HG03520 (cell line): ENCODE measurements around the gene ZSCAN31.
"Not testable (repeated sequence)": the region's sequence is repeated elsewhere in the genome, so short reads cannot be mapped to it uniquely, and the experiment has no call there.

Experiments used
- ATAC-seq: cut with Tn5 transposase; IDR thresholded peaks from one replicate; pipeline ENCODE4 v1.9.1; 2021; ENCODE audit warnings: mild to moderate bottlenecking, moderate library complexity; ENCODE audit not compliant: unreplicated experiment

ZSCAN31 gene

DNA sequence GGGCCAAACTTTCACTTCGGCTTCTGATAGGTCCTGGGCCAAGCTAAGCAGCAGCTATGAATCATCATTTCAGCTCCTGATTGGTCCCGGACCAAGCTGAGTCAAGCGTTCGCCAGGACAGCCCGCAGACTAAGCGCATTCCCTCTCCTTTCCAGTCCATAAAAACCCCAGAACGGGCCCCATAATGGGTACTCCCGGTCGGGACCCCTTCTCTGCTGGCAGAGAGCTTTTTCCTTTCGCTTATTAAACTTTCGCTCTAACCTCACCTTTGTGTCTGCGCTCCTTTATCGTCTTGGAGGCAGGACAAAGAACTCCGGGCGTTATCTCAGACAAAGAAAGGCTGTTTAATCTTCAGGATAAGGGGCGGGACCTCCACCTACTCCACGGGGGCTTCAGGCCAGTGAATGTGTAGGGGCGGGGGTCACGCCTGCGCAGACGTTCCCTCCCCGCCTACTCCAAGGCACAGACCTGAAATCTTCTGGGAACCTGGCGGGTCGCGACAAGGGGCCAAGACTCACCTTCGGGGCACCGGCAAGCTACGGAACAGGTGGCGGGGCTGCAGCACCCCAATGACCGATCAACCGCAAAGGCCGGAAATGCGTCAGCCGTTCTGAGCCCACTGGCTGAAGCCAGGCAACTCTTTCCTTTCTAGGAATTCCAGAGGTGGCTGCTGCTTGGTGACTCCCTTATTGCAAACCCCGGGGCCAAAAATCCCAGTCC, at the start of gene ZSCAN31:
ZSCAN31 (minus strand) TSS at position 585 of the 720 bp plus-strand sequence. CDS start 6,465 bp downstream, outside the sequence.
- ATAC-seq, result peak; percentile 81

DNA sequence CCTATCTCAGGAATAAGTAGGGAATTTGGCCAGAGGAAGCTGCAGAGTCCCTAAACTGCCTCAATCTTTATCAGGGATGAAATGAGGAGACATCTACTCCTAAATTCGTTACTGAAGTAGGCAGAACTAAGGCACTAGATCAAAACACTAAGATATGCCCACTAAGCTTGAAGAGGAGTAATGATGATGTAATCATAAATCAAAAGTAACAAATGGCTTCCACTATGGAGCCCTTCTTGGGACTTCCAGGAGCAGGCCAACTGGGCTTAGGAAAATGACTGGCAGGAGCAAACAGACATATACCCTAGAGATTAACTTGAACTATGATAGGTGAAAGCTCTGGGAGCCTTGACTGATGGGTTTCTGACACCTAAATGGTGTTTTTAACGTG, 48.2 kb upstream of the ZSCAN31 start:
- ATAC-seq, result no peak

DNA sequence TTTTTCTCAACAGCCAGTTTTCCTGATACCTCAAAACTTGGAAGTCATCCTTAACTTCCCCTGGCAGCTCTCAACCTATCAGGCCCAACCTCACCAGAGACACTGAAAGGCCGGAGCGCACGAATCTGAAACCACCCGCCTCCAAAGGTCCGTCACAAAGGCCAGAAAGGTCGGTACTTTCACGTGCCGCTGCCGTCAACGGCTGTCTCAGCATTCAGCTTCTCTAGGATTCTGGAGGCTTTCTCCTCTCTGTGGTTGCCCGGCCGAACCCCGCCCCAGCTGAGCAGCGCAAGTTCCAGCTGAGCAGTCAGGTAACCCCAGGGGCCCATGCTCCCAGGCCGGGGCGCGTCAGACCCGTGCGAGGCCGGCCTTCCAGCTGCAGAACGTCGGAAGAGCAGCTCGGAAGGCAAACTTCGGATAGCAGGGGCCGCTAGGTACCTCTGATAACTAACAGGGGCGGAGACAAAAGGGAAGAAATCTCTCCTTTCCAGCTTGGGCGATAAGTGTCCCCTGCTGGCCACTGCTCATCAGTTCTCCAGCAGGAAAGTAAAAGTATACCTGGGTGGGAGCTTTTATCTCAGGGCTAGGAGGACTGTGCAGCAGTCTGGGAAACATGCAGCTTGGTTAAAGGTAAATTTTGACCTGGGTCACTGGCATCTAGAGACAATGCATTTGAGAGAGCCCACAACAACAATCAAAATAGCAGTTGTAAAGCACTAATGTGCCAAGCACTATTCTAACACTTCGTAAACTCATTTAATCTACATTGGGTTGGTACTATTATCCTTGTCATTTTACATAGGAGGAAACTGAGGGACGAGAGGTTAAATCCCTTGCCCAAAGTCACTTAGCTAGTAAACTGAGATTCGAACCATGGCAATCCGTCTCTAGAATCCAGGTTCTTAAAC, 47.5 kb upstream of the ZSCAN31 start:
- ATAC-seq, result peak; percentile 86

DNA sequence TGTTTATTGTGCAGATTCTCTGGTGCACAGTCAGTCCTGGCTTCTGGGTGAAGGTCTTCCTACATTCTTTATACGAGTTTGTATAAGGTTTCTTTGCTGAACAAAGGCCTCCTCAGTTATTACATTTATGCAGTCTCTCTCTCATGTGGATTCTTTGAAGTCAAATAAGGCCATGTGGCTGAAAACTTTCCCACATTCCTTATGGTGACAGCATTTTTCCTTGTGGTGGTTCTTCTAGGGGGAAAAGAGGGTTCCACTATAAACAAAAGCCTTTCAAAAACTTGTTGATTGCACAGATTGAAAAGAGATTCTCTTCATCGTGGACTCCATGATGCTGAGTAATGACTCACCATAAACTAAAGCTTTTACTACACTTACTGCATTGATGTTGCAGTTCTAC, 44.4 kb upstream of the ZSCAN31 start:
- ATAC-seq, result no peak

DNA sequence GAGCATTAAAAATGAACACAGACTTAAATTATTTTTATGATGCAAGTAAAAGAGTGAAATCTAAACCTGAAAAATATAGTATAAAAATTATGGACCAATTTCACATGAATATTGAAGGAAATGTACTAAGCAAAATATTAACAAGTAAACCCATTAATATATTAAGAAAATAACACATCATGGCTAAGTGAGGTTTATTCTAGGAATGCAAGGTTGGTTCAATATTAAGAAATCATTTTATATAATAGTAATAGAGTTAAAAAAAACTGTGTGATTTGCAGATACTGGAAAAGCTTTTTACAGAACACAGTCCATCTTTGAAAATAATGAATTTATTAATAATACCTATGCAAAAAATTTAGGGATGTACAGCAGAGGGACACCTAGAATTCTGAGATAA, 42.7 kb upstream of the ZSCAN31 start:
- ATAC-seq, result no peak

DNA sequence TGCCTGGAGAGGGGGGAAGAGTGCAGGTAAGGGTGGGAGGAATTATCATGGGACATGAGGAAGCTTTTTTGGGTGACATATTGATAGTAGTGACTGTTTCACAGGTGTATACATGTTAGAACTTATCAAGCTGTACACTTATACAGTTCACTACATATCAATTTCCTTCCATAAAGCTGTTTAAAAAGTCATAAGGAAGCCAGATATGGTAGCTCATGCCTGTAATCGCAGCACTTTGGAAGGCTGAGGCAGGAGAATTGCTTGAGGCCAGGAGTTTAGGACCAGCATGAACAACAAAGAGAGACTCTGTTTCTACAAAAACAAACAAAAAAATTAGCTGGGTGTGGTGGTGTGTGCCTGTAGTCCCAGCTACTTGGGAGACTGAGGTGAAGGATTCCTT, 41.9 kb upstream of the ZSCAN31 start:
- no peak for ATAC-seq

DNA sequence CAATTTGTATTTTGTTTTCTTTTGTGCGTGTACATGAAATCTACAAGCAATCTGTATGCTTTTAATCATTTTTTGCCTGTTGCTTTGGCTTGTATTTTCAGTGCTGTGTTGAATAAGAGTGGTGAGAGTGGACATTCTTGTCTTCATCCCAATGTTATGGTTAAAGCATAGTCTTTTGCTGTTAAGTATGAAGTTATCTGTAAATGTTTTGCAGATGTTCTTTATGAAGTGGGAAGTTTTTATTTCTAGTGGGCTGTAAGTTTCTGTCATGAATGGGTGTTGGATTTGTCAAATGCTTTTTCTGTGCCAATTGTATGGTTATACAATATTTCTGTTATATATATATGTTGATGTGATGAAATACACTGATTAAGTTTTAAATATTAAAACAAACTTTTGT, 38.0 kb upstream of the ZSCAN31 start:
- no peak for ATAC-seq

DNA sequence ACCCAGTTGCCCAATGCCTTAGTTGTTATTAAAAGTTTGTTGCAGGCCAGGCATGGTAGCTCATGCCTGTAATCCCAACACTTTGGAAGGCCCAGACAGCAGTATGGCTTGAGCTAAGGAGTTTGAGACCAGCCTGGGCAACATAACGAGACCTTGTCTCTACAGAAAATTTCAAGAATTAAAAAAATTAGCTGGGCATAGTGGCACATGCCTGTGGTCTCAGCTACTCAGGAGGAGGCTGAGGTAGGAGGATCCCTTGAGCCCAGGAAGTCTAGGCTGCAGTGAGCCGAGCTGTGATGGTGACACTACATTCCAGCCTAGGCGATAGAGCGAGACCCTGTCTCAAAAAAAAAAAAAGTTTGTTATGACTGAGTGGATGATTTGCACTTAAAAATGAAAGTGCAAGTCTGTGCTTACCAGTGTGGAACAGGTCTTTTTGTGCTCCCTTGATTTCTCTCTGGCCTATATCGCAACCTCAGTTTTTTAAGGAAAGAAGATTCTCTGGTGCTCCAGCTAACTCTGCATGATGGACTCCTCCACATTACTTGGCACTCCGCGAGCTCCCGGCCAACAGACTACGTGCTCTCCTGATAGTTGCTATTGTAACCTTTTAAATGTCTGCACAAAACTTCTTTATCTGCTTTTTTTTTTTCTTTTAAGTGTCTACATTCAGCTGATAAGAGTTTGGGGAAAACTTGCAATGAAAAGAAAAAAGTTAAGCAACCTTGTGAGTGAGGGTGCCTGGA, 35.9 kb upstream of the ZSCAN31 start:
- ATAC-seq, result peak; percentile 53

DNA sequence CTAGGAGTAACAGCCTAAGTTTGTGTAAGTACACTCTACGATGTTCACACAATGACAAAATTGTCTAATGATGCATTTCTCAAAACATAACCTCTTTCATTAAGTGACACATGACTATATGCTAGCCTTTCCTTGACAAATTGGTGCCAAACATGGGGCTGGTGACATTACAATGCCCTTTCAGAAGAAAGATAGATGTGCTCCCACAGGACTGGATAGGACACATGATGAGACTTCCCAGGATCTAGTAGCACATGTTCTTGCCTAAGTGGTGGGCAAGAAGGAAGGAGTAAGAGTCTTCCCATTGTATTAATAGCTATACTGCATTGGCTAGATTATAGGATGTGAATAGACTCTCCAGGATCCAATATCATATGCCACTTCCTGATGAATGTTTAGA, 35.3 kb upstream of the ZSCAN31 start:
- ATAC-seq, result no peak

DNA sequence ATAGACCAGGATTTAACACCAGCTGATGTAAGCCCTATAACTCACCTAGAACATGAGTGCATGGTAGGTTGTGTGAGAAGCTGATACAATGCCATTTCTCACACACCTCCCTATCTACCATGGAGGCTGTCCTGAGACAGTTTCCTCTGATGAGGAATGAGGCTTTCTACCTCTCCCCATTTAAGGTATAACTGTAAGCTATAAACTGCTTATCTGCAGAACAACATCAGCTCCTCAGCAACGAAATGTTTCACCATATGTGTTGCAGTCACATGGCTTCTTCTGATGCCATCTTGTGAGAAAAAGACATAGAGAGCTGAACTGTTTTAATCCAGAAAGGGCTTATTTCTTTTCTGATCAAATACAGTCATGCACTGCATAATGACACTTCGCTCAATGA, 34.5 kb upstream of the ZSCAN31 start:
- ATAC-seq, result no peak

DNA sequence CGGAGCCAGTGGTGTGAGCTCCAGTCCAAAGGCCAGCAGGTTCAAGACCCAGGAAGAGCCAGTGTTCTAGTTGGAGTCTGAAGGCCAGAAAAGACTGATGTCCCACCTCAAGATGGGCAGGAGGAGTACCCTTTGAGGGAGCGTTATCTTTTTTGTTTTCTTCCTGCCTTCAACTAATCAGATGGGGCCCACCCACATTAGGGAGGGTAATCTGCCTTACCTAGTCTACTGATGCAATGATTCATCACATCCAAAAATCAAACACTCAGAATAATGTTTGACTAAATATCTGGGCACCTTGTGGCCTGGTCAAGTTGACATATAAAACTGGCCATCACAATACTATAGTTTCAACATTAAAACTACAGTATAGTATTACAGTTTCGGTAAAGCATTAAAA, 33.5 kb upstream of the ZSCAN31 start:
- ATAC-seq, result no peak

DNA sequence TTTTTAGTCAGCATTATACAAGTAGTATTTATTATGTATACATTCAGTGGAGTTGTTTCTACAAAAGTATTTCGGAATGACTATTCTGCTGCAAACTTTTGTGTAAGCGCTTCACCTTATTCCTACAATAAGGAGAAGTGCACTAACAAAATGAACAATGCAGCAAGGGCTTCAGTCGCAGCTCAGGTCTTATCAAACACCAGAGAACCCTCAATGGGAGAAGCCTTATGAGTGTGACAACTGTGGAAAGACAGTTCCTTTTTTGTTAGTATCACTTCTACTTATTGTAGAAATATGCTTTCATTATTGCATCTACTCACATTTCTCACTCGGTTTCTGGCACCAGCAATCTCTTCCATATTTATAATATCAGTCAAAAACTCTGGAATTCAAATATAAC, 32.6 kb upstream of the ZSCAN31 start:
- ATAC-seq, result peak; percentile 72

DNA sequence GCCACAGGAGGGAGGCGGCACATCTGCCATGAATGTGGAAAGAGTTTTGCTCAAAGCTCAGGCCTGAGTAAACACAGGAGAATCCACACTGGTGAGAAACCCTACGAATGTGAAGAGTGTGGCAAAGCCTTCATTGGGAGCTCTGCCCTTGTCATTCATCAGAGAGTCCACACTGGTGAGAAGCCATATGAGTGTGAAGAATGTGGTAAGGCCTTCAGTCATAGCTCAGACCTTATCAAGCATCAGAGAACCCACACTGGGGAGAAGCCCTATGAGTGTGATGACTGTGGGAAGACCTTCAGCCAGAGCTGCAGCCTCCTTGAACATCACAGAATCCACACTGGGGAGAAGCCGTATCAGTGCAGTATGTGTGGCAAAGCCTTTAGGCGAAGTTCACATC, 29.6 kb upstream of the ZSCAN31 start:
- ATAC-seq, result not testable (repeated sequence)

DNA sequence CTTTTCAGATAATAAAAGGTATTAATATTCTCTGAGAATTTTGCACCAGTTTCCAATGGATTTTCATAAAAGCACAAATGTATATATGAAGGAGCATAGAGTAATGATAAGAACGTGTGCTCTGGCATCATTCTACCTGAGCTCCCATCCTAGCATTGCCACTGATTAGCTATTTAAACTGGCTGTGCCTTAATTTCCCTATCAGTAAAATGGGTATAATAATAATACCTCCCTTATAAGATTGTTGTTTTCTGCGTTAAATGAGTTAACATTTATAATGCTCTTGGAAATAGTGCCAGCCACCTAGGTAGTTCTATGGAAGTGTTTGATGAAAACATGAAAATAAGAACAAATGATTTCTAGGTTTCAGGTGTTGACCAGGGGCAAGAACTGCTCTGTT, 25.0 kb upstream of the ZSCAN31 start:
- no peak for ATAC-seq

DNA sequence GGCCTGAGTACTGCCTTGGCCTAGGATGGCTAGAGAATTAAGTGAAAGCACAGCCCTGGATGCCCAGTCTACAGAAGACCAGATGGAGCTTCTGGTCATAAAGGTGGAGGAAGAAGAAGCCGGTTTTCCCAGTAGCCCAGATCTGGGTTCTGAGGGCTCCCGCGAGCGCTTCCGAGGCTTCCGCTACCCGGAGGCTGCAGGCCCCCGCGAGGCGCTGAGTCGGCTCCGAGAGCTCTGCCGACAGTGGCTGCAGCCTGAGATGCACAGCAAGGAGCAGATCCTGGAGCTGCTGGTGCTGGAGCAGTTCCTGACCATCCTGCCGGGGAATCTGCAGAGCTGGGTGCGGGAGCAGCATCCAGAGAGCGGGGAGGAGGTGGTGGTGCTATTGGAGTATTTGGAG, 23.6 kb upstream of the ZSCAN31 start:
- not testable (repeated sequence) for ATAC-seq

DNA sequence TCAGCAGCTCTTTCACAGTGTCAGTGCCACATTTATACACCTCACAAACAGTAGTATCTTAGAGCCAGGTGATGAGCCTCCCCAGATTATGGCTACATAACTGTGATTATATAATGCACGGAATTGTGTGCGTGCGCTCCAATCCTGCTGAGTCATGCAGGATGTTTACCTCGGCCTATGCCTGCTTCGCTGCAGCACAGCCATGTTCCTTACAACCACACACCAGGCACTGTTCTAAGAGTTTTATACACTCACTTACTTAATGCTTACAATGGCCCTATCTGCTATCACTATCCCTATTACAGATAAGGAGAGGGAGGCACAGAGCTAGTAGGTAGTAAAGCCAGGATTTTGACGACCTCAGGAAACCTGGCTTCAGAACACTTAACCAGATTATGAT, 21.1 kb upstream of the ZSCAN31 start:
- ATAC-seq, result no peak

DNA sequence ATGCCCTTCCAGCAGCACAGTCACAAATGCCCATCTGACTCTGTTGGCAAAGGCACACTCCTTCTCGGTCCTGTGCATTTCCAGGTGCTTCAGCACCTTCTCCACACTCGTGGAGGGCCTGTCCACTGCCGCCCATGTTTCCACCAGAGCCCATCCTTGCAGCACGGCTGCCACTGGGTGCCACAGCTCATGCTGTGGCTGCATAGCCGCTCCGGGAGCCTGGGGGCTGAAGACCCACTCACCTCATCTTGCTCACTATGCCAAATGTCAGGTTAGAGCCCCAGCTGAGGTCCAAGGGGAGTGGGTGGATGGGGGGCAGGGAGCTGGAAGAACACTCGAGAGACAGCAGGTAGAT, 20.7 kb upstream of the ZSCAN31 start:
- no peak for ATAC-seq

DNA sequence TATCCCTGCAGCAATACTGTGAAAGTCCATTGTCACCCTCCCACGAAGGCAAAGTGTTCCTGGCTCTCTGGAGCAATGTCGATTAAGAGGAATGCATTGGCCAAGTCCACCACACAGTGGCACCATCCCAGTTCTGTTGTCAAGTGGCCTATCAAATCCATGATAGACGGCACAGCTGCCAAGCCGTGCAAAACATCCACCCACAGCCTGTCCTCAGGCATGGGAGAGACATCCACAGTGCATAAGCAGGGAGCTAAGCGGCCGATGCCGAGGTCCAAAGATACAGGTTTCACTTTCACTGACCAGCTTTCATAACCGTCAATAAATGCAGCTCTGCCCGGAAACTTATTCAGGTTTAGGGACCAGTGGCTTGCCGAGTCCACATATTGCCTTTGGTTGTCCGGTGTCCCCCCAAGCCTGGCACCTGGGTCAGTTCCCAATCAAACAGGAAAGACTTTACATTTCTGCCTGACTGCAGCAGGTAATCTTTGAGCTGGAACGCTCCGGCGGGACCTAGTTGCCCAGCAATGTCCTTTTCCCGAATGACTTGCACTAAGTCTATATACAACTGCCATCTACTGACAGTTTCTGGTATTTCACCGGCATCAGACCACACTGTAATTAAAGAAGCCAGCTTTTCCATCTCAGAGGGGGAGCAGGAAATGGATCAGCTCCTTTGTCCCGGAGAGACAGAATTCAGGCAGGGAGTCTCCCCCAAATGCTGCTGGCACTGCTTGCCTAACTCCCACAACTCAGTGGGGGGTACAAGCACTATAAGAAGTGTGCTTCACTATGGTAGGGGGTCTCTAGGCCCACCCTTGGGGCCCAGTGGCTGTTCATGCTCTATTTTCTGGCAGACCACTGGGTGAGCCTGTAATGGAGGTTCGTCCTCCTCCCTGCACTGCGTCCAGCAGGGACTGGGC, 20.1 kb upstream of the ZSCAN31 start:
- ATAC-seq, result no peak

DNA sequence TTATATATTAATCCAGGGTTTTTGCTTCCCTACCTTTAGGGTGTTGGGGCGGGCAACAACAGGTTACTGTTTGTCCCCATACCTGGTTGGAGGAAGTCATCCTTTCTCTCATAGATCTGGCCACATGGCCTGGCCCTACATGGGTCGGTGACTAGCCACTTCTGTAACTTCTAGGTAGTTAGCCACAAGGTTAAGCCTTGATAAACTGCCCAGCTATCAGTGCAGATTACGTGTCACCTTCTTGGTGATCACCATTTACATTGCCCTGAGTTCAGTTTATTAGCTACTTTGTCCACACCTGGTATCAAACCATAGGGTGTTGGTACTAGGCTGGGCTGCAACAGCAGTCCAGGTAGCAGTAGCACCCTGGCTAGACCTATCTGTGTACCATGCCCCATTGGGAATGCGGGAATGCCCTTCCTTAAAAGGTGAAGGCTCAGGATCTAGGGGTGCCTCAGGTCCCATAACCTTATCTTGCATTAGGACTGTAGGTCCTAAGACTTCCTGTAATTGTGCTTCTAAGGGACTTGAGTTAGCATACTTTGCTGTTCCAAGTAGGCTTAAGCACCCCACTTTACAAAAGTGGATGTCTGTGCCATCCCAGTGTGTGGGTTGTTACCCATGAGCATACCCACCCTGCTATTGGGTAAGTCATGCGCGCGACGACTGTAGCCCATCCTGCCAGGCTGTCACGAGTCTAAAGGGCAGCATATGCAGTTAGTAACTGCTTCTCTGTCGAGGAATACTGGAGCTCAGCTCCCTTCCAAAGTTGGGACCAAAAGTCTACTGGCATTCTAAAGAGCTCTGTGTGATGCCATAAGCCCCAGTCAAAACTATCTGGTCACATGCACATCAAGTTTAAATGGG, 19.0 kb upstream of the ZSCAN31 start:
- no peak for ATAC-seq
